ENCODE measurements around the gene OR5AK2. TPM values are rescaled to one million over a fixed set of nuclear protein-coding genes. Genes with fewer than 3 reads are reported as not detected.

OR5AK2 gene
- total and polyA plus RNA-seq, 3 donors from 2014 or later = not detected

DNA sequence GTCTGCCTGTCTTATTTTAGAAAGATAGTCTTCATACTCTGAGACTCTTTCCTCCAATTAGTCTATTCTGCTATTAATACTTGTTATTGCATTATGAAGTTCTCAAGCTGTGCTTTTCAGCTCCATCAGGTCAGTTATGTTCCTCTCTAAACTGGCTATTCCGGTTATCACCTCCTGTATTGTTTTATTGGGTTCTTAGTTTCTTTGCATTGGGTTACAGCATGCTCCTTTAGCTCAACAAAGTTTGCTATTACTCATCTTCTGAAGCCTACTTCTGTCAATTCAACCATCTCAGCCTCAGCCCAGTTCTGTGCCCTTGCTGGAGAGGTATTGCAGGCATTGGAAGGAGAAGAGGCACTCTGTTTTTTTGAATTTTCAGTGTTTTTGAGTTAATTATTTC, 21.0 kb upstream of the OR5AK2 start:
- no peak for DNase-seq
- TF ChIP-seq, protein P1, sequence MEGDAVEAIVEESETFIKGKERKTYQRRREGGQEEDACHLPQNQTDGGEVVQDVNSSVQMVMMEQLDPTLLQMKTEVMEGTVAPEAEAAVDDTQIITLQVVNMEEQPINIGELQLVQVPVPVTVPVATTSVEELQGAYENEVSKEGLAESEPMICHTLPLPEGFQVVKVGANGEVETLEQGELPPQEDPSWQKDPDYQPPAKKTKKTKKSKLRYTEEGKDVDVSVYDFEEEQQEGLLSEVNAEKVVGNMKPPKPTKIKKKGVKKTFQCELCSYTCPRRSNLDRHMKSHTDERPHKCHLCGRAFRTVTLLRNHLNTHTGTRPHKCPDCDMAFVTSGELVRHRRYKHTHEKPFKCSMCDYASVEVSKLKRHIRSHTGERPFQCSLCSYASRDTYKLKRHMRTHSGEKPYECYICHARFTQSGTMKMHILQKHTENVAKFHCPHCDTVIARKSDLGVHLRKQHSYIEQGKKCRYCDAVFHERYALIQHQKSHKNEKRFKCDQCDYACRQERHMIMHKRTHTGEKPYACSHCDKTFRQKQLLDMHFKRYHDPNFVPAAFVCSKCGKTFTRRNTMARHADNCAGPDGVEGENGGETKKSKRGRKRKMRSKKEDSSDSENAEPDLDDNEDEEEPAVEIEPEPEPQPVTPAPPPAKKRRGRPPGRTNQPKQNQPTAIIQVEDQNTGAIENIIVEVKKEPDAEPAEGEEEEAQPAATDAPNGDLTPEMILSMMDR (IDR thresholded peaks at IDR 0.05) = no peak
- TF ChIP-seq POLR2A (IDR thresholded peaks at IDR 0.05) = no peak
- Histone ChIP-seq H3K36me3 (ENCODE audit: low read depth, missing control alignments) (no peaks in the 10 kb centered on the region), H3K4me1 (no peaks in the 10 kb centered on the region), H3K4me3 (no peak overlapping the region), H3K27ac (no peak overlapping the region), H3K27me3 (no peaks in the 10 kb centered on the region), H3K9me3 (no peaks in the 10 kb centered on the region)
- 67 to 70% methylated on average over 1 of the region's 1 CpG for WGBS, 2 donors
- intact Hi-C loops (cut with DNase I; ENCODE audit: low total_unique reads) = no loop called here

- no peak for TF ChIP-seq POLR2A (IDR thresholded peaks at IDR 0.05)
- TF ChIP-seq, protein P1 (IDR thresholded peaks at IDR 0.05) = no peak
- H3K4me3 ChIP-seq = no peak overlapping the region
- no peaks in the 10 kb centered on the region for H3K4me1 ChIP-seq
- no peak overlapping the region for H3K27ac ChIP-seq
- no peaks in the 10 kb centered on the region for H3K36me3 ChIP-seq (ENCODE audit: low read depth, missing control alignments)
- WGBS, 2 donors = 54 to 84% methylated on average over 3 to 4 of the region's 4 CpGs
- intact Hi-C loops (cut with DNase I; ENCODE audit: low total_unique reads) = no loop called here
- DNase-seq = no peak
- no peaks in the 10 kb centered on the region for H3K27me3 ChIP-seq
- no peaks in the 10 kb centered on the region for H3K9me3 ChIP-seq
These were observed 20.2 kb upstream of the OR5AK2 start for GRCh38 chr11:56968524-56968923.

DNA sequence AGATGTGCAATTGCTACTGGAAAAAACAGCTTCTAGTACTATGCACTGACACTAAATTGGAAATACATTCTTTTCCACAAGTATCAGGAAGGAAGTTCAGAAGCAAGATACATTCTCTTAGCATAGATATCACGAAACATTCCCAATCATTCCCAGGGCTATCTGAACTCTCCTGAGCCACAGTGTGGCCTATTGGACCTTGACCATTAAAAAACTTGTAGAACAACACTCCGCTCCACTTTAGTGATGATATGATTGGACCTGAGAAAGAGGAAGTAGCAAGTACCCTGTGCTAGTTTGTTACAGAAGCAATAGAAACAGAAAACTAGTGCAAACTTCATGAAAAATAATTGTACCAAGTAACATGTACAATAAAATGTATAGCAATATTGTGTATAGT, 11.4 kb upstream of the OR5AK2 start:
- Histone ChIP-seq H3K9me3 (no peaks in the 10 kb centered on the region), H3K36me3 (ENCODE audit: low read depth, missing control alignments) (no peaks in the 10 kb centered on the region), H3K27me3 (no peaks in the 10 kb centered on the region), H3K4me1 (no peaks in the 10 kb centered on the region), H3K4me3 (no peak overlapping the region), H3K27ac (no peak overlapping the region)
- intact Hi-C loops (cut with DNase I; ENCODE audit: low total_unique reads) = no loop called here
- WGBS, 2 donors = 83 to 91% methylated on average over 2 of the region's 2 CpGs
- DNase-seq = no peak
- TF ChIP-seq, protein P1 (IDR thresholded peaks at IDR 0.05) = no peak
- TF ChIP-seq POLR2A (IDR thresholded peaks at IDR 0.05) = no peak

GRCh38 chr11:56990702-56991101, 2.0 kb downstream of the OR5AK2 start:
- Histone ChIP-seq H3K4me3 (no peak overlapping the region), H3K27ac (no peak overlapping the region), H3K27me3 (no peaks in the 10 kb centered on the region), H3K4me1 (no peaks in the 10 kb centered on the region), H3K9me3 (no peaks in the 10 kb centered on the region), H3K36me3 (ENCODE audit: low read depth, missing control alignments) (no peaks in the 10 kb centered on the region)
- WGBS, 2 donors = 64 to 71% methylated on average over 2 of the region's 2 CpGs
- TF ChIP-seq, protein P1 (IDR thresholded peaks at IDR 0.05) = no peak
- TF ChIP-seq POLR2A (IDR thresholded peaks at IDR 0.05) = no peak
- no peak for DNase-seq
- intact Hi-C loops (cut with DNase I; ENCODE audit: low total_unique reads) = no loop called here

DNA sequence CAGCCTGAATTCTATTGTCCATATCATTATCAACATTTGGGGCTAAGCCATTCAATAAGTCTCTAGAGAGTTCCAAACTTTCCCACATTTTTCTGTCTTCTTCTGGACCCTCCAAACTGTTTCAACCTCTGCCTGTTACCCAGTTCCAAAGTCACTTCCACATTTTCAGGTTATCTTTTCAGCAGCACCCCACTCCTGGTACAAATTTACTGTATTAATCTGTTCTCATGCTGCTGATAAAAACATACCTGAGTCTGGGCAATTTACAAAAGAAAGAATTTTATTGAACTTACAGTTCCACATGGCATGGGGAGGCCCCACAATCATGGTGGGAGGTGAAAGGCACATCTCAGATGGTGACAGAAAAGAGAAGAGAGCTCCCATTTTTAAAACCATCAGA, 5.8 kb downstream of the OR5AK2 start:
- TF ChIP-seq POLR2A (IDR thresholded peaks at IDR 0.05) = no peak
- TF ChIP-seq, protein P1 (IDR thresholded peaks at IDR 0.05) = no peak

More for the DNA sequence above, 5.8 kb downstream of the OR5AK2 start:
- no peak for DNase-seq
- Histone ChIP-seq H3K36me3 (ENCODE audit: low read depth, missing control alignments) (no peaks in the 10 kb centered on the region), H3K27me3 (no peaks in the 10 kb centered on the region), H3K9me3 (no peaks in the 10 kb centered on the region), H3K4me3 (no peak overlapping the region), H3K4me1 (no peaks in the 10 kb centered on the region), H3K27ac (no peak overlapping the region)
- intact Hi-C loops (cut with DNase I; ENCODE audit: low total_unique reads) = no loop called here
